BE2C (cell line): Measurements from ENCODE around the gene PHETA2.

ENCODE experiments used
- DNase-seq: peaks from one replicate; pipeline ENCODE4 v3.0.0-alpha.2; 2020
- H3K27me3 ChIP-seq: fragments of 250-450 bp; sonication (Bioruptor Pico); 2 replicates; pipeline ENCODE4 v1.5.1; 2020; ENCODE audit warnings: mild to moderate bottlenecking
- H3K36me3 ChIP-seq: fragments of 250-450 bp; sonication (Bioruptor Pico); 2 replicates; pipeline ENCODE4 v1.5.1; 2020; ENCODE audit warnings: mild to moderate bottlenecking
- H3K4me1 ChIP-seq: fragments of 250-450 bp; sonication (Bioruptor Pico); 2 replicates; pipeline ENCODE4 v1.5.1; 2020
- H3K4me3 ChIP-seq: 2 replicates; pipeline ENCODE4 v1.5.1; 2011; ENCODE audit warnings: low read depth, low read length
- H3K9me3 ChIP-seq: fragments of 250-450 bp; sonication (Bioruptor Pico); 2 replicates; pipeline ENCODE4 v1.5.1; 2020
- TF ChIP-seq, protein P1 (sequence below): IDR thresholded peaks from 2 replicates; pipeline ENCODE4 v1.5.1; 2012; ENCODE audit warnings: mild to moderate bottlenecking, low read depth, low read length

Gene PHETA2

DNA sequence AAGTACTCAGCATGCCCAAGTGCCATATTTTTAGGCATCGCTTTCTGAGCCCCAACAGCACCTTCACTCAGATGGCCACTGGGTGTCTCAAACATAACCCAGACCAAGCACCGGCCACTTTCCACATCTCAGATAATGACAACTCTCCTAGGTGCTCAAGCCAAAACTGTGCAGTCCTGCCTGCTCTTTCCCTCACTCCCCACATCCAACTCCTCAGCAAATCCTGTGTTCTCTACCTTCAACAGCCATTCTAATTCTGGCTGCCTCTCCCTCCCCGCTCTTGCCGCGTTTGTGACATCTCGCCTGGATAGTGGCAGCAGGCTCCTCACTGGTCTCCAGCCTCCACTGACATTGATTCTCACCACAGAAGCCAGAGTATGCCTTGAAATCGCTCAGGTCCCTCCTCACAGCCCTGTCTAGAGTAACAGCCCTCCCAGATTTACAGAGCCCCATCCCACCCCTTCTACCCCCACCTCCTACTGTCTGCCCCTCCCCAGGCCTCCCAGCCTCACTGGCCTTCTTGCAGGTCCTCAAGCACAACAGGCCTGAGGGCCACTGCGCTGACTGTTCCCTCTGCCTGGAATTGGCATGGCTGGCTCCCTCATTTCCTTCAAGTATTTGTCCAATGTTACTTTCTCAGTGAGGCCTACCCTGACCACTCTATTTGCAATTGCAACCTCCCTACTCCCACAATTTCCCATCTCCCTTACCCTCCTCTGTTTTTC lies 1.3 kb upstream of the PHETA2 start:
- TF ChIP-seq, protein P1, sequence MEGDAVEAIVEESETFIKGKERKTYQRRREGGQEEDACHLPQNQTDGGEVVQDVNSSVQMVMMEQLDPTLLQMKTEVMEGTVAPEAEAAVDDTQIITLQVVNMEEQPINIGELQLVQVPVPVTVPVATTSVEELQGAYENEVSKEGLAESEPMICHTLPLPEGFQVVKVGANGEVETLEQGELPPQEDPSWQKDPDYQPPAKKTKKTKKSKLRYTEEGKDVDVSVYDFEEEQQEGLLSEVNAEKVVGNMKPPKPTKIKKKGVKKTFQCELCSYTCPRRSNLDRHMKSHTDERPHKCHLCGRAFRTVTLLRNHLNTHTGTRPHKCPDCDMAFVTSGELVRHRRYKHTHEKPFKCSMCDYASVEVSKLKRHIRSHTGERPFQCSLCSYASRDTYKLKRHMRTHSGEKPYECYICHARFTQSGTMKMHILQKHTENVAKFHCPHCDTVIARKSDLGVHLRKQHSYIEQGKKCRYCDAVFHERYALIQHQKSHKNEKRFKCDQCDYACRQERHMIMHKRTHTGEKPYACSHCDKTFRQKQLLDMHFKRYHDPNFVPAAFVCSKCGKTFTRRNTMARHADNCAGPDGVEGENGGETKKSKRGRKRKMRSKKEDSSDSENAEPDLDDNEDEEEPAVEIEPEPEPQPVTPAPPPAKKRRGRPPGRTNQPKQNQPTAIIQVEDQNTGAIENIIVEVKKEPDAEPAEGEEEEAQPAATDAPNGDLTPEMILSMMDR = 0 out of 2 replicates have a peak, but pooled peaks have one; percentile 3
- H3K4me1 ChIP-seq = peaks cover 3% of the 10 kb centered on the region; the same call in 1 of the 2 replicates
- H3K27me3 ChIP-seq = no peaks in the 10 kb centered on the region
- H3K36me3 ChIP-seq = no peaks in the 10 kb centered on the region
- H3K9me3 ChIP-seq = no peaks in the 10 kb centered on the region
- DNase-seq = no peak
- H3K4me3 ChIP-seq = no peak overlapping the region

- no peak for DNase-seq
- H3K36me3 ChIP-seq = no peaks in the 10 kb centered on the region
- H3K9me3 ChIP-seq = no peaks in the 10 kb centered on the region
- peaks cover 4% of the 10 kb centered on the region for H3K4me1 ChIP-seq
- TF ChIP-seq, protein P1 = no peak
- no peaks in the 10 kb centered on the region for H3K27me3 ChIP-seq
- no peak overlapping the region for H3K4me3 ChIP-seq
Observed at GRCh38 chr22:42073621-42074041, 417 bp upstream of the PHETA2 start.

GRCh38 chr22:42074846-42075676 lies 1.0 kb downstream of the PHETA2 start:
- Histone ChIP-seq H3K27me3 (no peaks in the 10 kb centered on the region), H3K9me3 (no peaks in the 10 kb centered on the region), H3K4me1 (peaks cover 9% of the 10 kb centered on the region), H3K36me3 (no peaks in the 10 kb centered on the region), H3K4me3 (no peak overlapping the region)
- TF ChIP-seq, protein P1 = no peak
- DNase-seq = no peak

DNA sequence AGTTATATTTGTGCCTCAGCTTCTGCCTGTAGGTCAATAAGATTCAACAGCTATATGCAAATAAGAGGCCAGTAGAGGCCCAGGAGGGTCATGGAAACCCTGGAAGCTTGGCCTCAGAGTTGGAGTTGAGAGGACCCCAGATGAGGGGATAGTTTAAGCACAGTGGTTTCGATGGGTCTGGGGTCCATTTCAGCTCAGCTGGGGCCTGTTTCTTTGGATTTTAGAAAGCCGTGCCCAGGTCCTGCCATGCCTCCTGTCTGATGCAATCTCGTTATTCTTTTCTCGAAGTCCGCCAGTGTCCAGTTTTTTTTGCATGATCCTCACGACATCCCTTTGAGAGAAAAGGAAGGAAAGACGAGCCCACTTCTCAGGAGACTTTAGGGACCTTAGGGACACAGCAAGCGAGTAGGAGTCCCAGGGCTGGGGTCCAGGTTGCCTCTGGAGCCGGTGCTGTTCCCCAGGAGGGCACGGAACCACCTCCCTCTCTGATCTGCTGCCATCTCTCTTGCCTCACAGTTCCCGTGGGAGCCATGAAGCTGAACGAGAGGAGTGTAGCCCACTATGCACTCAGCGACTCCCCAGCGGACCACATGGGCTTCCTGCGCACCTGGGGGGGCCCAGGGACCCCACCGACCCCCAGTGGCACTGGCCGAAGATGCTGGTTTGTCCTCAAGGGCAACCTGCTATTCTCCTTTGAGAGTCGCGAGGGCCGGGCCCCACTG lies 2.9 kb downstream of the PHETA2 start:
- TF ChIP-seq, protein P1 = no peak
- Histone ChIP-seq H3K27me3 (no peaks in the 10 kb centered on the region), H3K36me3 (peaks cover 4% of the 10 kb centered on the region), H3K9me3 (no peaks in the 10 kb centered on the region), H3K4me3 (no peak overlapping the region), H3K4me1 (peaks cover 6% of the 10 kb centered on the region)
- DNase-seq = no peak

- Histone ChIP-seq H3K9me3 (no peaks in the 10 kb centered on the region), H3K4me3 (no peak overlapping the region), H3K4me1 (peaks cover 6% of the 10 kb centered on the region), H3K36me3 (peaks cover 11% of the 10 kb centered on the region), H3K27me3 (no peaks in the 10 kb centered on the region)
- TF ChIP-seq, protein P1 = no peak
- DNase-seq = no peak
Observed at GRCh38 chr22:42077486-42078125, 3.6 kb downstream of the PHETA2 start.
